GM18507 (cell line): Measurements from ENCODE around the gene LMTK2.

Experiments
- DNase-seq: peaks from one replicate; pipeline ENCODE4 v3.0.0; 2011; ENCODE audit warnings: low read depth; ENCODE audit not compliant: insufficient read length; ENCODE audit errors: extremely low spot score
- FAIRE-seq: peaks from 2 replicates; lab custom pipeline; 2011; peaks lifted over from hg19 to GRCh38; lab: Jason Lieb, UNC

Gene LMTK2

DNA sequence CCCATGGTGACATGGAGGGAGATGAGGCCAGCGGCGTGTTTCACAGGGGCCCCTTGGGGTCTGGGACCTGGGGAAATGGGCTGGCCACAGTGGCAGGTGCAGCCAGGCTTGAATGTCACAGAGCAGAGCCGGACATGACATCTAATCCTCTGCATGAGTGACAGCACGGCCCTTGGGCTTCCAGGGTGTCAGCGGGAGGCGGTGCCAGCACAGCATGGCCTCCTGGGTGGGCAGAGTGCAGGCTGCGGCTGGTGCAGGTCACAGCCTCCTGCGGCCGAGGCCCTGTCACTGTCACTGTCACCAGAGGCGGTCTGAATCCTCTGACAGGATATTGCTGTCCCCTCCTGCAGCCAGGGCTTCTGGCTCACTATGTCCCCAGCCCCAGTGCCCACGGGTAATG, 122.8 kb downstream of the LMTK2 start:
- no peak for FAIRE-seq
- no peak for DNase-seq

DNA sequence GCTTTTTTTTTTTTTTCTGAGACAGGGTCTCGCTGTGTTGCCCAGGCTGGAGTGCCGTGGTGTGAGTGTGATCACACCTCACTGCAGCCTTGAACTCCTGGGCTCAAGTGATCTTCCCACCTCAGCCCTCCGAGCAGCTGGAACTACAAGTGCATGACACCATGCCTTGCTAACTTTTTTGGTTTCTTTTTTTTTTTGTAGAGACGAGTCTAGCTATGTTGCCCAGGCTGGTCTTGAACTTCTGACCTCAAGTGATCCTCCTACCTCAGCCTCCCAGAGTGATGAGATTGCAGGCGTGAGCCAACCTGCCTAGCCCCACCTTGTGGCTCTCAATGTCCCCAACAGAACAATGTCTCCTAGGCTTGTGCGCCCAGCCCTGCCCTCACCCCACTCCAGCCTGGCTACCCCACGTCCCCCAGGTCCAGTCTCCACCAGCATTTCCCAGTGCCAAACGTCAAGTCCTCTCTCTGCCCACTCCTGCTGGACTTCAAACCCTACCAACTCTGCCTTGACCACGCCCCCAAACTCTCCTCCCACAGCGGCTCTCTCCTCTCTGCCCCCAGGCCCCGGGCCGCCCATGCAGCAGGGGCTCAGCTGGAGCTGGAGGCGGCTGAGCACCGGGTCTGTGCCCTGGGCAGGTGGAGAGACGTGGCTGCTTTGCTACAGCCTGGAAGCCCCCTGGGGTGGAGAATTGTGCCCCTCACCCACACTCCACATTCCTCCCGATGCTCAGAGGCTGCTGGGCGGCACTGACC, 123.5 kb downstream of the LMTK2 start:
- FAIRE-seq (no peak), DNase-seq (no peak)

DNA sequence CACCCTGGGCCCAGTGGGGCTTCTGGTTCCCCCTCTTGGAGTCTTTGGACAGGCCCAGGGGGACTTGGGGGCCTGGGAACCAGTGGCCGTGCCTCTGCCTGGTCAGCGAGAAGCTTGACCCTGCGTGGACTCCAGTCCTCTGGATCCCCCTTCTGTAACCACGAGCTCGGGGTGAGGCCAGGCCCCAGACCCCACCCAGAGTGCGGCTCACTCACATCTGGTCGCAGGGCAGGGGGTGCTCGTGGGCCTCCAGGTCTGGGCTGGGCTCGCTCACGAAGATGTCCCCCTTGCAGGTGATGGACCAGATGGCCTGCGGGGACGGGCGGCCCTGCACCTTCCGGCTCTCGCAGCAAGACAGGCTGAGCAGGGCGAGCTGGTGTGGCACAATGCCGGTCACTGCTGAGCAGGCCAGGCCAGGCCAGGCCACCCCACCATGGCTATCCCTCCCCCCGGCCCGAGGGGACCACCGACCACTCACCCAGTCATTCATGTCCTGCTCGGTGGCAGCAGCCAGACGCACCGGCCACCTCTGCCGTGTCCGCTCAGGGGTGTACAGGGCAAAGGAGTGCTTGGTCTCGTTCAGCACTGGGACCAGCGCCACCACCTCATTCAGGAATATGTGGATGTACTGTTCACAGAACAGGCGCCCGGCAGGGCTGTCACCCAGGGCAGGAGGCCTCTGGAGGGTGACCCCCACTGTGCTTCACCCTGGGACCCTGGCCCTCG, 124.2 kb downstream of the LMTK2 start:
- no peak for DNase-seq
- FAIRE-seq: no peak

DNA sequence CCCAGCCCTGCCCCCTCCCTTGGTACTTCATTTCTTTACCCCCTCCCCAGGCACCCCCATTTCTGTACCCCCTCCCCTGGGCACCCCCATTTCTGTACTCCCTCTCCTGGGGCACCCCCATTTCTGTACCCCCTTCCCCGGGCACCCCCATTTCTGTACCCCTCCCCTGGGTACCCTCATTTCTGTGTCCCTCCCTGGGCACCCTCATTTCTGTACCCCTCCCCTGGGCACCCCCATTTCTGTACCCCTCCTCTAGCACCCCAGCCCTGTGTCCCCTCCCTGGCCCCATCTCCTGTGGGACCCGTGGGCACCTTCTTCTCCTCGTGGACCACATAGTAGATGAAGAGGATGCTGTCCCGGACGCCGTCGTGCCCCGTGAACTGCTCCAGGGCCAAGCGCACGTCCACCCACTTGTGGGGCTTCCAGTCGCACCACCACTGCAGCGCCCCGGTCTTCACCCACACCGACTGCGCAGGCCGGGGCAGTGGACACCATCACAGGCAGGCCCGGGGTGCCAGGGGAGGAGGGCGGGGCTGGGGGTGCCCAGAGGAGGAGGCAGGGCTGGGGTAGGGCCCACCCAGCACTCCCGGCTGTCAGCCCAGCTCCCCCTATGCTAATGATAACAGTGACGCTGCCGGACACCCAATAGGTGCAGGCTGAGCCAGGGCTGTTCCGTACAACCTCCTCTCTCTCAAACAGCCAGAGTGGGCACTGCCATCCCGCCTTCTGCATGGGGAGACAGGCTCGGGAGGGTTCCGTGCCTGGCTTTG, 125.0 kb downstream of the LMTK2 start:
- no peak for FAIRE-seq
- DNase-seq: no peak

DNA sequence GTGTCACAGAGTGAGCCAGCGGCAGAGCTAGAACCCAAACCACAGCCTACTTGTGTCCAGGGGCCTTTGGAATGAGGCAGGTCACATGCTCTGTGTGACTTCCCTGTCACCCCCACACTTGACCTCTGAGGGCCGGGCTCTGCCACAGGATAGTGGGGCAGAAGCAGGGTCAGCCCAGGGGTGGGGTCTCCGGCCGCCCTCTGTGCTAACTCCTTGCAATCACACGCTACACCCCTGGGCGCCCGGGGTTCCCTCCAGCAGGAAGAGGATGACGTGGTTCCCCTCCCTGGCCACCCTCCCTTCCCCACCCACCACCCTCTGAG, 125.6 kb downstream of the LMTK2 start:
- FAIRE-seq (no peak), DNase-seq (no peak)

DNA sequence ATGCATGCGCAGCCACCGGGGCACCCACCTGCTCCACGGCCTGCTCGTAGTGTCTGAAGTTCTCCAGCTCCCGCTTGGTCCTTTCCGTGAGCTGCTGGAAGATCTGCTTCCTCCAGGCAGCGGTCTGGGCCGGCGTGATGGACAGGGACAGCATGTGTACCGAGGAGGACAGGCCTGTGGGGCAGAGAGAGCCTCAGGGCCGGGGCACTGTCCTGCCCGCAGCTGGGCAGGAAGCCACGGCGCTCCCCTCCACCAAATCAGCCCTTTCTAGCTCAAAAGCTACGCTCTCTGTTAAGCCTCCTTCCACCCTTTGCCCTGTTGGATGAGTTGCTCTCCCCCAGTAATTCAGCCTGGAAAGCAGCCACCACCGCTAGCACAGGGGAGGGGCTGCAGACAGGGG, 126.1 kb downstream of the LMTK2 start:
- FAIRE-seq (no peak), DNase-seq (no peak)

DNA sequence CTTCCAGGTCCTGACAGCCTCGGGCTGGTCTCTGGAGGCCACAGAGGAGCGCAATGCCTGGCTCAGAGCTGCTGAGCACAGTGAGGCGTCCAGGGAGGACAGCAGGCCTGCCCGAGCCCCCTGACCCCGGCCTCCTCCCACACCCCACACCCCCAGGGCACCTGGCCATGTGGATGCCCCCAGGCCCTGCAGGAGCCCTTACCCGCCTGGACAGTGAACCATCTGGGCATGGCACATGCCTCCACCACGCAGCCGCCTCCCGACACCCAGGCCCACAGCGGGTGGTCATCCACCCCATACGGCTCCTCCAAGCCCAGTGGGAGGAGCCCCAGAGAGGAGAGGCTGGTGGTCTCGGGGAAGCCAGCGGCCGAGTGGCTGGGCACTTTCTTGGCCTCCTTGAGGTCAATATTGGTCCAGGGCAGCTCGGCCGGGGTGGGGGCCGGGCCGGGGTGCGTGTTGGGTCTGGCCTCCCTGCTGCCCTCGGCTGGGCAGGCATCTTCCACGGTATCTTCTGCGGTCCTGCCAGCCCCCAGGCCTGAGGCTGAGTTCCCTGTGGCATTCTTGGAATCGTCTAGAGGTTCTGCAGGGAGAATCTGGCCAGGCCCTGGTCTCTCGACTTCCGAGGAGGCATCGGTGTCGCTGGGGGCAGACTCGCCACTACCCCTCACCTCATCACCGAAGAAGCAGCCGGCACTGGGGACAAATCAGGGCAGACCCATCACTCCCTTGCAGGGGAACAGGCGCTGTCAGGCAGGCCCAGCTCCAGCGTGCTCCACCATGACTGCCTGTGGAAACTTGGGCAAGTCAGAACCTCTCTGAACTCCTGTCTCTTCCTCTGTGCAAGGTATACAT, 126.8 kb downstream of the LMTK2 start:
- DNase-seq (no peak), FAIRE-seq (no peak)

DNA sequence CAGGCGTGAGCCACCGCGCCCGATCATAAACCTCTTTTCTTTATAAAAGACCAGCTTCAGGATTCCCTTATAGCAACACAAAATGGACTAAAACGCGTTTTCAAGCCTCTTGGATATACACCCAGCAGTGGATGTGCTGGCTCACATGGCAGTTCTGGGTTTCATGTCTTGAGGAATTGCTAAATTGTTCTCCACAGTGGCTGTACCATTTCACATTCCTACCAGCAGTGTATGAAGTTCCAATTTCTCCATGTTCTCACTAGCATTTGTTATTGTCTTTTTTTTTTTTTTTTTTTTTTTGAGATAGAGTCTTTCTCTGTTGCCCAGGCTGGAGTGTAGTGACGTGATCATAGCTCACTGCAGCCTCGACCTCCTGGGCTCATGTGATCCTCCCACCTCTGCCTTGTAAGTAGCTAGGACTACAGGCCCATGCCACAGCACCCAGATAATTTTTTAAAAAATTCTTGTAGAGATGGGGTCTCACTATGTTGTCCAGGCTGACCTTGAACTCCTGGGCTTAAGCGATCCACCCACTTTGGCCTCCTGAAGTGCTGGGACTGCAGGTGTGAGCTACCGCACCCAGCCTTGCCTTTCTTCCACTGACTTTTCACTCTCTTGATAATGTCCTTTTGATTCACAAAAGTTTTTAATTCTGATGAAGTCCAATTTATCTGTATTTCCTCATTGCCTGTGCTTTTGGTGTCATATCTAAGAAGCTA, 127.9 kb downstream of the LMTK2 start:
- FAIRE-seq: no peak

DNA sequence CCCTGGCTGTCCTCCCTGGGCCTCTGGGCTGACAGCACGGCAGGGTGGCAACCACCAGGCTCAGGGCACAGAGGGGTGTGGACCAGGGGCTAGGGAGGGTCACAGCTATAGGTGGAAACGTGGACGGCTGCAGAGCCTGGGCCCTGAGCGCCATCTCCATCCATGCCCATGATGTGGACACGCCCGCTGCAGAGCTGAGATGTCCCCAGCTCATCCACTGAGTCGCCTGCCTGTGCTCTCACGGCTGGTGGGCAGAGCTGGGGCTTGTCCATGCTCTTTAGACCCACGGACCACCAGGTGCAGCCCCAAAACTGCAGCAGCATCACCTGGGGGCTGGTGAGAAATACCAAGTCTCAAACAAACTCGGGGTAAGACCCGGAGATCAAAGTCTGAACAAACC, 129.2 kb downstream of the LMTK2 start:
- no peak for FAIRE-seq
- DNase-seq: no peak

More for the DNA sequence above, 127.9 kb downstream of the LMTK2 start:
- no peak for DNase-seq

DNA sequence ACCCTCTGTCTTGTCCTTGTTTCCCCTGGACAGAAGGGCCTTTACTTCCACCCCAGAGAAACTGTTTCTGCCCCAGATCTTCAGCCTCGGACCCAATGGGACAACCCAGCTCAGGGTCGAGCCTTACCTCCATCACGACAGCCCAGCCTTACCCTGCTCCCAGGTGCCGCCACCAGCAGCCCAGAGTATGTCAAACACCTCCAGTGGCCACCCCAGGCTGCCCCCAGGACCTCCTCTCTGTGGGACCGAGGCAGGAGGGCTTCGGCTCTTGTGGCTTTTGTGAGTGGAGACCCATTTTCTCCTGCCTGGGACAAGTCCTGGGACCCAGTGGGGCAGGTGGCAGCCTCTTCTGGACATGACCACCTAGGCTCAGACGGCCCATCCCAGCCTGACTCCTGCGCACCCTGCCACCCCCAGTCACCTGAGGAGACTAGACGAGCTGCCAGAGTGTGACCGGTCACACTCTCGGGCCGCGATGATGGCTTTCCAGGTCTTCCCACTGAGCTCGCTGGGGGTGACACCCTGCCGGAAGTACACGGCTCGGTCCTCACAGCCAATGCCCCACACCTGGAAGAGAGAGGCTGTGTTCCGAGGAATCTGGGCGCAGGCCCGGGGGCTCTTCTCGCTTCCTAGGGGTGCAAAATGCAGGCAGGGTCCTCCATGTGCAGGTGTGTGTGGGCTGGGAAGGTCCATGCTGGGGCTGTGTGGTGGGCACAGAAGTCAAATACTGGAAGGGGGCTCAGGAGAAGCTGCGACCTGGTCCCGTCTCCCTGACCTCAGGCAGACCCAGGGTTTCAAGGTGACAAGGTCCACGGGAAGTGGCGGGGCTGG, 129.9 kb downstream of the LMTK2 start:
- DNase-seq (no peak), FAIRE-seq (no peak)

DNA sequence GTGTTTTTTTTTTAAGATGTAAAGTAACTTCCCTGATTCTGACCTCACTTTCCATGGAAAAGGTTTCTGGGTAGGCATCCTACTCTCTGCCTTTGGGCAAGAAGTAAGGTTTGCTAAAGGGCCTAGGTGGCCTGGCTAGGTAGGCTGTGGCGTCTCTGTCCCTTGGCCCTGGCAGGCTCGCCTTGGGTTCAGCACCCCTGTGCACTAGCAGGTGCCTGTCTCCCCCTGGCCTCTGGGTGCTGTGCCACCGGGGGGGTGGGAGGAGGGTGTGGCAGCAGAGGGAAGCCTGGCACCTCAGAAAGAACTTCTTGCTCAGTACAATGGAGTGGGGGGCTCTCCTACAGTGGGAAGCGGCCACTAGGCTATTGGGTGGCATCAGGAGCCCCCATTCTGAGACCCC, 131.4 kb downstream of the LMTK2 start:
- no peak for DNase-seq
- FAIRE-seq: no peak

DNA sequence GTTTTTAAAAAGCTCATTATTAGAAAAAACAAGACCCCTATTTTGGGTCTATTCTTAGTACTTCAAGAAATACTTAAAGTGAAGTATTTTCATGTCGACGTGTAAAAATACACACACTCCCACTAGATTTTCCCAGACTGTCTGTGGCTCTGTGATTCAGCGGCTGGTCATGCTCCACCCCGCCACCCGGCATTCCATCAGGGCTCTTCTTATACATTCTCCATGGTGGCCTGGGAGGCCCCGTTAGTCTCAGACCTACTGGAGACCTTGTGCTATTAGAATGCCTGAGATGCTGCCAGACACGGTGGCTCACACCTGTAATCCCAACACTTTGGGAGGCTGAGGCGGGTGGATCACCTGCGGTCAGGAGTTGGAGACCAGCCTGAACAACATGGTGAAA, 132.3 kb downstream of the LMTK2 start:
- DNase-seq (no peak), FAIRE-seq (no peak)

DNA sequence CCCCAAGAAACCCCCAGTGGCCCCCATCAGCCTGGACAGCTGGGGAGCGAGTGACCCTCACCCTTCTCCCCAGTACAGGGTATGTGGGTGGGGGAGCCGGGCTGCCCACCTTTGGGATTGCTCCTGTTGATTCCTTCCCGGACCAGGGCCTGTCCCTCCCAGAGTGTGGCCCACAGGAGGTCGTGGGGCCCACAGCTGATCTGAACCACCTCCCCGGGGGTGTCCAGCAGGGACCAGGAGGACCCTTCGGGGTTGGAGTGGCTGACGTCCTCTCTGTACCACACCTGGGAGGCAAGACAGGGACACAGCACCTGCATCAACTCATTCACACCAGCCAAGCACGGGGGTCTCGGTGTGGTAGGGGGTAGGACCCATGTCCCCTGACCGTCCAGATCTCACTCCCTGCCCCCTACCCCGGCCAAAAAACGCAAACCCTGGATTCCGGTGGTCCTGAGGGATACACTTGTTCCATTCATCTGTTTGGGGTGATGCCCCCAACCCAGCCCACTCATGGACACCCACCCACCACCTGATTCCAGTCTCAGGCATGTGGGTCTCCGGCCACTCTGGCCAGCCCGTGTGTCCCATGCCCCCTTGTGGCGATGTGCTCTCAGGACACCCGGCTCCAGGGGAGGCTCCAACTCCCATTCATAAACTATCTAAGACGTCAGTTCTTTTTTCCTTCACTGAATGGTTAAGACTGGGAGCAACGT, 134.5 kb downstream of the LMTK2 start:
- DNase-seq: peak; percentile 42
- peak; percentile 64 for FAIRE-seq

DNA sequence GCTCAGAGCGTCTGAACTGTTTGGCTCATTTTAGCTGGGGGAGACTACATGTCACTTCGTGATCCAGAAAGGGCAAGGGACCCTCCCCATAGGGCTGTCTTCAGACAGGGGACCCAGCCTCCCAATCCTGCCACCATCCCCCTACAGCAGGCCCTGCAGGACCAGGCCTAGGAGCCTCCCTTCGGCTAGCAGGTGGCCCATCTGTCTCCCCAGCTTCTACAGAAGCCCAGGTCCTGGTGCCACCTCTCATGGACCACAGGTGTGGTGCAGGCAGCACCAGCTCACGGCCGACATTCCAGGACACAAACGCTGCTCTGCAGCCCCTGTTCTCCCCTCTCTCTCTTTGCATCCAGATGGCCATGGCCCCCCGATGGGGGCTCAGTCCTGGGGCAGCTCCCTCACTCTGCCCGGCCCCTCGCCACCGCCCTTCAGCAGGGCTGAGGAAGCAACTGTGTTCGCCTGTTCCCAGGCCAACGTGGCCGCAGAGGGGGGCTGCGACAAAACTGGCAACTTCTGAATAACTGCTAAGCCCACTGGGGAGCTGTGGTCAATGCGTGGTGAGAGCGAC, 135.1 kb downstream of the LMTK2 start:
- FAIRE-seq: no peak
- DNase-seq: no peak

DNA sequence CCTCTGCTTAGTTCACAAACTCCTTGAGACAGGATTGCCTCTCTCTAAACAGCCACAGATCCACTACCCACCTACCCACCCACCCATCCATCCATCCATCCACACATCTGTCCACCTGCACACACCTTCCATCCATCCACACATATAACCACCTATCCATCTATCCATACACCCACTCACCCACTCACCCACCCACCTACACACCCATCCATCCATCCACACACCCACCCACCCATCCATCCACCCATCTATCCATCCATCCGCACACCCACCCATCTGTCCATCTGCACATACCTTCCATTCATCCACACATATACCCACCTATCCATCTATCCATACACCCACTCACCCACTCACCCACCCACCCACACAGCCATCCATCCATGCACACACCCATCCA, 135.7 kb downstream of the LMTK2 start:
- no peak for FAIRE-seq
- DNase-seq: no peak

DNA sequence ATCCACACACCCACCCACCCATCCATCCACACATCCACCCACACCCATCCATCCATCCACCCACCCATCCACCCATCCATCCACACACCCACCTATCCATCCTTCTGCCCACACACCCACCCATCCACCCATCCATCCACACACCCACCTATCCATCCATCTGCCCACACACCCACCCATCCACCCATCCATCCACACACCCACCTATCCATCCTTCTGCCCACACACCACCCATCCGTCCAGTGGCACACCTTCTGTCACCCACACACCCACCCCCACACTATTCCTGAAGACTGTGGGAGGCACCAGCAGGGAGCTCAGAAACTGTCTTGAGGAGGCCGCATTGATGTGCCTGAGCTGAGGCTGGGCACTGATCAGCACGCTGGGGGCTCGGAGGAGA, 136.3 kb downstream of the LMTK2 start:
- DNase-seq (no peak), FAIRE-seq (no peak)

DNA sequence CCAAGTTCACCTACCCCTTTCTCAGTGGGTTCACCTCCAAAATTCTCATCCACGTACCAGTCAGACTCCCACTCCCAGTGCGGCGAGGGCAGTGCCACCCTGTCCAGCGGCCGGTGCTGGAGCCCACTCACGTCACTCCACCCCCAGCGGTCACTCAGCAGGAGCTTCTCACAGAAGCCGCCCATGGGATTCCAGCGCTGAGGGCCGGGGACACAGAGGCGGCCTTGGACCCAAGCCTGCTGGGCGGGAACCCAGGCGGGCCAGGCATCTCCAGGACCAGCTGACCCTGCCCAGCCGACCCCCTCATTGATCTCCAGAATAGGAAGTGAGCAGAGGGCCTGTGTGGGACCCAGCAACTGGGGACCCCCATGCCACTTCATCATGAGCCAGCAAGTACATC, 138.2 kb downstream of the LMTK2 start:
- FAIRE-seq: no peak
- DNase-seq: no peak
